ENCODE data around the gene ABHD12. TPM values are rescaled to one million over a fixed set of nuclear protein-coding genes. Genes with fewer than 3 reads are reported as not detected.

The ABHD12 gene
- total RNA-seq, 1 donor from 2014 or later: 49.7 TPM

GRCh38 chr20:25285856-25286798 lies 104.5 kb downstream of the ABHD12 start:
- peak; percentile 29 for DNase-seq
- no peak for TF ChIP-seq CTCF (IDR thresholded peaks at IDR 0.05)
- Histone ChIP-seq H3K27ac (no peak overlapping the region), H3K4me3 (no peak overlapping the region), H3K36me3 (peaks cover 94% of the 10 kb centered on the region), H3K4me1 (no peaks in the 10 kb centered on the region), H3K9me3 (no peaks in the 10 kb centered on the region), H3K27me3 (ENCODE audit: low read depth) (no peaks in the 10 kb centered on the region)
- no peak for ATAC-seq
- intact Hi-C loops (cut with DNase I): no loop called here

- no peaks in the 10 kb centered on the region for H3K27me3 ChIP-seq (ENCODE audit: low read depth)
Measured at GRCh38 chr20:25285091-25285647, 105.5 kb downstream of the ABHD12 start.

GRCh38 chr20:25284131-25284601 lies 106.5 kb downstream of the ABHD12 start:
- ATAC-seq: no peak
- Histone ChIP-seq H3K4me3 (no peak overlapping the region), H3K9me3 (no peaks in the 10 kb centered on the region), H3K27ac (no peak overlapping the region), H3K4me1 (no peaks in the 10 kb centered on the region), H3K27me3 (ENCODE audit: low read depth) (no peaks in the 10 kb centered on the region), H3K36me3 (peaks cover 100% of the 10 kb centered on the region)
- peak; percentile 31 for DNase-seq
- intact Hi-C loops (cut with DNase I): no loop called here
- no peak for TF ChIP-seq CTCF (IDR thresholded peaks at IDR 0.05)

More at GRCh38 chr20:25285091-25285647, 105.5 kb downstream of the ABHD12 start:
- intact Hi-C loops (cut with DNase I): no loop called here
- Histone ChIP-seq H3K36me3 (peaks cover 94% of the 10 kb centered on the region), H3K4me1 (no peaks in the 10 kb centered on the region), H3K9me3 (no peaks in the 10 kb centered on the region), H3K27ac (no peak overlapping the region), H3K4me3 (no peak overlapping the region)
- DNase-seq (peak; percentile 38), ATAC-seq (no peak)
- no peak for TF ChIP-seq CTCF (IDR thresholded peaks at IDR 0.05)

GRCh38 chr20:25283221-25283951 lies 107.2 kb downstream of the ABHD12 start:
- peaks cover 100% of the 10 kb centered on the region for H3K36me3 ChIP-seq
- no peak overlapping the region for H3K4me3 ChIP-seq
- no peak for TF ChIP-seq CTCF (IDR thresholded peaks at IDR 0.05)
- DNase-seq (peak; percentile 44), ATAC-seq (peak in 1 of 2 donors; percentile 2)
- H3K27me3 ChIP-seq (ENCODE audit: low read depth): no peaks in the 10 kb centered on the region
- no peaks in the 10 kb centered on the region for H3K9me3 ChIP-seq
- H3K27ac ChIP-seq: no peak overlapping the region
- intact Hi-C loops (cut with DNase I): no loop called here
- no peaks in the 10 kb centered on the region for H3K4me1 ChIP-seq

- Histone ChIP-seq H3K4me3 (no peak overlapping the region), H3K4me1 (no peaks in the 10 kb centered on the region), H3K27ac (no peak overlapping the region), H3K36me3 (peaks cover 100% of the 10 kb centered on the region), H3K9me3 (no peaks in the 10 kb centered on the region), H3K27me3 (ENCODE audit: low read depth) (no peaks in the 10 kb centered on the region)
- intact Hi-C loops (cut with DNase I): no loop called here
- ATAC-seq: no peak
- DNase-seq: peak; percentile 40
- TF ChIP-seq CTCF (IDR thresholded peaks at IDR 0.05): no peak
Measured at GRCh38 chr20:25282796-25283195, 107.8 kb downstream of the ABHD12 start.

All from lower lobe of right lung (tissue), 2 donors.